Right lung (tissue), 5 donors: ENCODE measurements around the gene ANXA6. TPM values are rescaled to one million over a fixed set of nuclear protein-coding genes. Genes with fewer than 3 reads are reported as not detected.

Source experiments
- DNase-seq, 2 donors: peaks; one replicate each; pipeline ENCODE4 v3.0.0-alpha.2; 2013
- polyA plus RNA-seq, 5 donors: library from polyadenylated mRNA; unstranded; fragments of 120-200 nt; gene quantifications; one replicate each; pipeline versions ENCODE4 v1.2.1 to v1.2.3, GENCODE V29; 2013; ENCODE audit warnings: inconsistent platforms in 1 of 5, low replicate concordance in 1 of 5; ENCODE audit not compliant: insufficient read length in 5 of 5, insufficient read depth in 1 of 5

ANXA6 gene
- polyA plus RNA-seq, 5 donors: 258 to 308 (median 290) TPM

DNA sequence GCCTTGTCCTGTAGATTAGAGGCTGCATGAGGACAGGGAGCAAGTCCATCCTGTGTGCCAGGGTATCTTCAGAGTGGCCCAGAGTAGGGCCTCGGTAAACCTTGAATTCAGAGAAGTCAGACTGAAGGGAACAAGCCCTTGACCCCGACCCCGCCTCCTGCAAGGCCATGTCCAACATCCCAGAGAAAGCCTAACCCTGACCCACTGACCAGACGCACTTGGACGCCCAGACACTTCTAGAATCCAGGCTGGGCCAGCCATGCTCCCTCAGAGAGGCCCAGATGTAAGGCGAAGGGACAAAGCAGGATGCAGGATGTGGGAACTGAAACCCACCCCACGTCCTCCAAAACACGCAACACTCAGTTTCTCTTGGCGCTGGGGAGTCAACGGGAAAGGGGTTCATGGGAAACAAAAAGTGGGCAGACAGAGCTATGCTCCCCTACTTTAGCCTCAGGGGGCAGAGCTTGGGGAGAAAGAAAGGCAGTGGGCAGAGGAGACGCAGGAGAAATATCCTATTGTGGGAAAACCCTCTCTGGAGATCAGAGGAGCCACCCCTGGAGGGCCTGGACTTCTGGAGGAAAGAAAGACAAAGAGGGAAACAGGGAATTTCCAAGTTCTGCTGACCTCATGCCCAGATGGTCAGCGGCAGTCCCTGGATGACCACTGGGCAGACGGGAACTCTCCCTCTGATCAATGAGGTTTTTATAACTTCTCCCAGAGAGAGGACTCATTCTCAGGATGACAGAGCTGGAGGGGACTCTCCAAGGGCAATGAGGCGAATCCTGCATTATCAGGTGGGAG, 89.7 kb downstream of the ANXA6 start:
- no peak for DNase-seq

DNA sequence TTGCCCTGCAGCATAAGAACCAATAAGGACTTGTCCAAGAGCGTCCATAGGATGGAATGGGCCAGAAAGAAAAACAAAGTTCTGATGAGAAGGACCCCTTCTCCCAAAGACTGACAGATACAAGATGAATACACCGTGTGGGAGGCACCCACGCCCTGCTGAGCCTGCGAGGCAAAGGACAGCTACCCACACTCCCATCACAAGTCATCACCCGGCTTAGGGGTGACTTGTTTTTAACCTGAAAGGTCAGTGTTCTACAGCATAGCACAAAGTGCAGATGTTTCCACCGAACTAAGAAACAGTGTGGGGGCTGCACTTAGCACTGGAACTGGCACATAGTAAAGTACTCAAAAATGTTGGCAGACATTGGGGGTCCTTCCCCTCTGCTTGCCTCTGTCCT, 90.7 kb downstream of the ANXA6 start:
- no peak for DNase-seq

DNA sequence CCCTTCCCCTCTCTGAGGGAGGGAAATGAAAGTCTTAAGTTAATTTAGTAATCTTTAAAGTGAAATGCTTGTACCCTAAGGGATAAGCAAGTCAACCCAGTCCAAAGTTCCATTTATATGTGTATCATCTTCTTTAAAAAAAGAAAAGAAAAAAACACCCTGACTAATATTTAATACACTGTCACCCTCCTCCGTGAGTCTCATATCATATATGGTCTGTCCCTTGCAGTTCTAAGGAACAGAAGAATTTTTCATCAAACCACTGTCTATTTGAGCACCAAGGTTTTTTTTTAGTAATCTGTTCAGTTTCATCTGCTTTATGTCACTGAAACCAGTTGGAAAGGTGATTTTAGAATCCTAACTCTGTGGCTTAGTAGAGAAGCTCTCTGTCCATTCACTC, 92.0 kb downstream of the ANXA6 start:
- no peak for DNase-seq

DNA sequence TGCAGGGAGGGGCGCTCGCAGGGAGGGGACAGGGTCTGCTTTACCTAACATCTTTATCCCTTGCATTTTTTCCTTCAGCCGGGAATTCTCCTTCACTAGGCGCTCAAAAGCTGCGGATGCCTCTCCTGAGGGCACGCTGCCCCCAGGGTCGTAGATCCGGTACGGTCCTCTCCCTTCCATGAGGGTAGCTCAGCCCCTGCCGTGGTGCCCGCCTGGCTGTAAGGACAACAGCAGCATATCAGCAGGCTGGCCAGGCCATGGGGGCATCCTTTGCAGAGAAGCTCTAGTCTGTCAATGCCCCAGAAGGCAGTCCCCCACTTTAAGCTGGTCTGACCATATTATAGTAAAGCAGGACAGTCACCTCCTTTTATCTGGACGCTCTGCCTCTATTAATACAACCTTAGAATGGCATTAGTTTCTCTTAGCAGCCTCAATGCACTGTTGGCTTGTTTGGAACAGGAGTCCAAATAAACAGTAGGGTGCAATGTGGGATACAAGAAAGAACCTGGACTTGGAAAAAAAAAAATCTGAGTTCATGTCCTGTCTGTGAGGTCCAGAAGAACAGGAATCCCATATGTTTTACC, 92.6 kb downstream of the ANXA6 start:
- no peak for DNase-seq

DNA sequence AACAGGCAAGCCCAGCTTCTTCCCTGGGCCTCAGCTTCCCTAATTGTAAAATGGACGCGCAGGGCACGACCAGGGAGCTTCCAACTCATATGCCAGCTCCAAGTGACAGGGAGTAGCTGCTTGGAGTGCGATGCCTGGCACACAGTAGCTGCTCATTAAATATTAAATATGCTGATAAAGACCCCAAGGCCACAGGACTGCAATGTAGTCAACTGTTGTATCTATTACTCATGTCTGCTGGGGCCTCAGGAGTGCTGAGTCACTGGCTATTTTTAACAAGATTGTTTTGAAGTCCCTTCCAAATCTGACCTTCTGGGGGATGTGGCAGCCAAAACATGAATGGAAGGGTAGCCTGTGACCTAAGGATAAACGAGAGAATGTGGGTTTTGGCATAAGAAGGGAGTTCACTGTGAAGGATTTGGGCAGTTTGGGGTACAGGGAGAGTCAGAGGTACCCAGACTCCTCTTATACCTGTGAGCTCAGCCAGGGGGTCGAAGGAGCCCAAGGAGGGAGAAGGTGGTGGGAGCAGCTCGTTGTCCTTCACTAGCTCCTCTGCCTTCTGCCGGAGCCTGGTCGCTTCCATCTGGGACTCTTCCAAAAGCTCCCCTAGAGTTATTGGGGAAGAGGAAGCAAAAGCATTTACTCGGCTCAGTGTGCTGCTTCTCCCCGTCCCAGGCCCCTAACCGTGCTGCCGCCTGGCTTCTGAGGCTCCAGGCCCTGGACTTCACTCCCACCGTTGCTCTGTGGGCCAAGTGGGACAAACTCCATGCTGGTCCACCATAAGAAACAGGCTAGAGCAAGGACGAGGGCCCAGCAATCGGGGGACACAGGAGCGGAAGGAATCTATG, 94.2 kb downstream of the ANXA6 start:
- no peak for DNase-seq

DNA sequence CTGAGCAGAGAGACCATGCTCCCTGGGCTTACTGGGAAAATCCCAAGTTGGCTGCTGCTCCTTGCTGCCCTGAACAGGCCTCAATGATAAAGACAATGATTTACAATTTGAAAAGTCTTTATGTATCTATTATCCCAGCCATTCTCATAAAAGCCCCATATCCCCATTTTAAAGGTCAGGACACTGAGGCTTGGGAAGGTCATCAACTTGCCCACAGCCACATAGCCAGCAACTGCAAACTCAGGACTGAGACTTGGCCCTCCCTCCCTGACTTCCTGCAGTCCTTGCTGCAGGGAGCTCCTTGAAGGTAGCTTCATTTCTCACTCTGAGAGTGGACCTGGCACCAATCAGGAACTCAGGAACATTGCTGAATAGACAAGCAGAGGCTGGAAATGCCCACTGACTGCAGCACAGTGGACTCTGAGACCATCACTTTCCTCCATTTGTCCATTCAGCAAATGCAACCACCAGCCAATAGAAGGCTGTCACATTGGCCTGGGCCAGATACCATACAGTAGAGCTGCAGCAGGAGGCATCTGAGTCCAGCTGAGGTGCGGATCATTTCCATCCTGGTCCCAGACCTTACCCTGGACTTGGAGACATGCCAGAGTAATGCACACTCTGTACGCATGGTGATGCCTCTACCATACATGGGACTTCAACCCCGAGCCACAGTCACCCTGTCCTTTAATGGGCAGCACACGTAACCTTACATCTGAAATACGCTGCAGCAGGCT, 95.0 kb downstream of the ANXA6 start:
- no peak for DNase-seq

DNA sequence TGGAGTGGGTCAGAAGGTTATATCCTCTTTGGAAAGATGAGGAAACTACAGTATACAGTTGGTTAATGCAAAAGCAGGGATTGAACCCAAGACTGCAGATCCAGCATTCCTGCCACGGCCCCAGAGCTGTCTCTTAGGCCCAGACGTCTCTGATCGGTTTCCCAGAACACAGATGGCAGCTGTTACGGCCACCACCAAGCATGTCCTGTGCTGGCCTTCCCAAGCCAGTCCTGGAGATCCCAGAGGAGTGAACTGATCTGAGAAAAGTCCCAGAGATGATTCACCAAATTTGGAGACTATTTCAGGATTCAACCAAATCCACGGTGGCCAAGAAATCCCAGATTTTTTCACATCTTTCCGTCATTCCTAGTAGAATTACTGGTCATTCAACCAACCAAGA, 96.8 kb downstream of the ANXA6 start:
- no peak for DNase-seq

DNA sequence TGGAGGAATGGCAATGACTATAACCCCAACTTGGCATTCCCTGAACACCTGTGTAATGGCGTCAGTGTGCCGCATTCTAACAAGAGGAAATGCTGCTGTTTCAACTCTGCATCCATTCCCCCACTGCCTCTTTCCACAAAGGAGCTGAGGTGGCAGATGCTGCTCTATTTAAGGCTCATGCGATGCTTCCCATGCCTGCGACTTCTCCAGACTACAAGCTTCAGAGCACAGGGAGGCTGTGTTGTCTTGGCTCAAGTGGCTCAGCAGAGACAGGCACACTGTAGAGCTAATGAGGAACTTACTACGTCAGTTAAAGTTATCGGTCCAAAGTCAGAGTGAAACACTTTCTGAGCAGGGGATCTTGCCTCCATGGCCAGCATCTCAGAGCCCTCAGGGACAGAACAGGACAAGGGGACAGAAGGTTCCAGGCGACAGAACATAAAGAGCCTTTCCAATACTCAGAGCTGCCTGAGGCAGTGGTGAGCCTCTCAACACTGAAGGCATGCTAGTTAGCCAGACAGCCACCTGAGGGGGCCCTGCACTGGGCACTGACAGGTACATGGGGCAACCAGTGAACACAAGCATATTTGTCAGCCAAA, 98.6 kb downstream of the ANXA6 start:
- DNase-seq: no peak

DNA sequence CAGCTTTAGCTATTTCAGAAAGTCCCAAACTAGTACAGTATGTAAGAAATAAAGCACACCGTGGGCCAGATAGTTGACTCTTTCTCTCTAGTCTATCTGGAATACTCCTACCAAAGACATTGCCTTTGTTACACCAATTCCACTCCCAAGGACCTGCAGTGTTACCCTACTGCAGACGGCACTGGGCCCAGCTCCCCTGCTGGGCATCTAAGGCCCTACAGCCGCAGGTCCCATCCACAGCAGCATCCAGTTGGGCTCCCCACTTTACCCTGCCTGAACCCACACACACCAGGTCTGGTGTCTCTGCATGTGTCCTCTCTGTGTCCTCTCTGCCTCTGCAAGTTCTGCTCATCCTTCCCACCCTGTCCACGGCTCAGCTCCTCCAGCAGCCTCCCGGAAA, 99.3 kb downstream of the ANXA6 start:
- DNase-seq: no peak

DNA sequence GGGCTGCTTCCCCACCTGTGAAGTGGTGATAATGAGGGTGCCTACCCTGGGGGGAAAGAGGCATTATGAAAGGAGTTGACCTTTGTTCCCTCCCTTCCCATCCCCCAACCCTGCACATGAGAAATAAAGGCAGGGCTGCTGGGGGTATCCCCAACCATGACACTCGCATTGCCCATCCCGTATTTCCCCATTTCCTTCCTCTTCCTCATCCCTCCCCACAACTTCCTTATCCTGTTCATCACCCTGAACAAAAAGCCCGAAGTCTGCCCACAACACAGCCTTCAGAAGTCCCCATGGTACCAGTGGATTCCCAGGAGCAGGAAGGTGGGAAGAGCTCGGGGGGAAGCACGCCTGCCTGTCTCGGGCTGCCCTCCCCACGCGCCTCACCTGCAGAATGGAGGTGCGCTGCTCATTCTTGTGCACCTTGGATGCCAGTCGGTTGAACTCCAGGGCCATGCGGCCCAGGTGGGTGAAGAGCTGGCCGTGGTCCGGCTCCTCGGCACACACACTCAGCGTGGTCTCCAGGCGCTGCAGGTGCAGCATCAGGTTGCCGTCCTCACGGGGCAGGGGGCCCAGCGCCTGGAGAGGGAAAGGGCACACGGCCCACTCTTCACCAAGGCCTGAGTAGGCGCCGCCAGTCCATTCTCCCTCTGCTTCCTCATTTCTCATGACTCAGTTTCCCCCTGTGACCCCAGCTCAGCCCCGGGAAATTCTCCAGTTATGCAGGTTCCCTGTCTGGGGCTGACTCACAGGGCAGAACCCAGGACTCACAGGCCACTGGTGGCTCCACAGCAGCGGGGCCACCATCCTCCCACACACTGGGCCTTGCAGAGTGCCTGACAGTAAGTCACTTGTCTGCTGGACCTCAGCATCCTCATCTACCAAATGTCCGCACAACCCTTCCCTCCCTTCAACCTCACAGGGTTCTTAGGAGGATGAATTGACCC, 100.9 kb downstream of the ANXA6 start:
- no peak for DNase-seq

DNA sequence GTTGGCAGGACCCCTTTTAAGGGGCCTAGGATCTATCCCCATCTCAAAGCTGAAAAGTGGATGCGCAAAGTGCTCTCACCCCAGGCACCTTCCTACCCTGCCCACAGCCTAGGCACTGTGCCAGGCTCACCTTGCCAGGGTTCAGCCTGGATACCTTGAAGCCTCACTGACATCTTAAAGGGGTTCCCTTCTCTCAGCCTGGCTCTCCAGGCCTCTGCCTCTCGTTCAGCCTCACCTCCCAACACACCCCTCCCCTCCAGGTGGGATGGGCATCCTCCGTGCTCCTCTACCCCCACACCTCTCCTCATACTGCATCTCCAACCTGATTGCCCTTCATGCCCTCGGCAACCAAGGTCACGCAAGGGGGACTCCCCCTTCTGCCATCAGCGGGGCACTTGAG, 102.2 kb downstream of the ANXA6 start:
- no peak for DNase-seq

DNA sequence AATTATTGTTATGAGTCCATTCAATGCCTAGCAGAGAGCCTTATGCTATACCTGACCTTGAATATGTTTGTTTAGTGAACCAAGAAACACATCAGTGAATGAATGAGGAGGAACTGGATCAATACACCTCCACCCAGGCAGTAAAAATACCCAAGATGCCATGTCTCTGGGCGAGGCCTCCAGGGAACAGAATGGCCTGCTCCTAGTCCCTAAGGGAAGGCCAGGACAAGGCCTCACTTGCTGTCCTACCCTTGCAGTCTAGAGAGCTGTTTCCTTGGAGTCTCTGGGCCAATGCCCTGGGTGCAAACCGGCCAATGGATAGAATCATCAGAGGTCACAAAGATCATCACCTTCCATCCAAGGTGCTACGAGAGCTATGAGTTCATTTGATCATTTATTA, 102.9 kb downstream of the ANXA6 start:
- DNase-seq: no peak

DNA sequence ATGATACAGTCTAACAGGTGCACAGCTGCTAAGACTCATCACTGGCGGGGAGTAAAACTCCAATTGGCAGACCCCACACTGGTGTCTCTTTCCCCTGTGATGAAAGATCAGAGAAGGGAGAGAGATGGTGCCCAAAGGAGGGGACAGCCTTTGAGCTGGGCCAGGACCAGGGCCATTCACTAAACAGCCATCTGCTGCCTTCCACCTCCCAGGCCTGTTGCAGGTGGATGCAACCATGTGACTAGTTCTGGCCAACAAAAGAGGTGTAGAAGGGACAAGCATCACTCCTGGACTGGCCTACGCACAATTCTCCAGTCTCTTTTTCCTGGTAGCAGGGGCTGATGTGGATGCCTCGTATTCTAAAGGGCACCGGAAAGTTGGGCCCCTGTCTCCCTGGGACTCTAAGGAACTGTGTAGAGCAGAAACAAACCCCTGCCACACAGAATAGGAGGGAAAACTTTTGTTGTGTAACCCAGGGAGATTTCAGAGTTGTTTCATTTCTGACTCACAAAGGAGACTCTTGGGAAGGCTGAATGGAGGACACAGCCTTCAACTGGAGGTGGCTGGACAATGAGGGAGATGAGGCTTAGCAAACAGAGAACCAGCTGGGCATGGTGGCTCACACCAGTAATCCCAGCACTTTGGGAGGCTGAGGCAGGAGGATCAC, 103.7 kb downstream of the ANXA6 start:
- DNase-seq: no peak

DNA sequence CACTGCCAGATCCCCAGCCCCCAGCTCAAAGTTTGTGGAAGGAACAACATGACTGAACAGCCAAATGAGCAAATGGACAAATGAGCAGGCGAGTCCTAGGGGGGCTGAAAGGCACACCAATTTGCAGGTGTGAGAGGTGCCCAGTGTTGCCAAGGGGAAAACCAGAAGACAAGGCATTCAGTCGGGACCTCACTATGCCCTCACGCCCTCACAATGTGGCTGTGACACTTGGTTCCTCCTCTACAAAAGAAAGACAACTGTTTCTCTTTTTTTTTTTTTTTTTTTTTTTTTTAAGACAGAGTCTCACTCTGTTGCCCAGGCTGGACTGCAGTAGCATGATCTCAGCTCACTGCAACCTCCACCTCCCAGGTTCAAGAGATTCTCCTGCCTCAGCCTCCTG, 104.7 kb downstream of the ANXA6 start:
- no peak for DNase-seq

DNA sequence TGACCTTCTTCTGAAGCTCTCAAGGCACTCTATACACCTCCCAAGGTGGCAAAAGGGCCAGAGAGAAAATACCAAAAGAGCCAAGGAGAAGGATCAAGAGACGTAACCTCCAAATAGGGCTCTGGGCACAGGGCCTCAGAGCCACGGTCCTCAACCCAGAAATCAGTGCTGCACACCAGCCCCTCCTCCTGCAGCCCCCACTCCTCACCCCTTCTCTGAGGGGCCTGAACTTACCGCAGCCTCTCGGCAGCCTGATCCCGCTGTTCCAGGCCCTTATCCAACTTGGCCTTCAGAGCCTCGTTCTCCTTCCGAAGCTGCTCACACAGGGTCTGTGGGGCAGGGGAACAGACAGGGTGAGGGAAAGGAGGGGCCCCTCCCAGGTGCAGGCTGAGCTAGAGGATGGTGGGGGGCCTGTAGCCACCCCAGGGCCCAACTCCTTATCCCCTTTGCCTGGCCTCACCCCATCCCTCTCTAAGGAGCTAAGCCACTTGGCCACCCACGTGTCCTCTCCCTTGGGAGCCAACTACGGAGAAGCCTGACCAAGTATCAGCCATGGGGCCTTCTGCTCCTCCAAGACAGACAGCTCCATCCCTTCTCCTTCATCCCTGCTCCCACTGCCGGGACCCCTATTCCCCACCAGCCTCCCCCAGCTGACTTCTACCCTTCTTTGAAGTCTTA, 105.5 kb downstream of the ANXA6 start:
- no peak for DNase-seq

DNA sequence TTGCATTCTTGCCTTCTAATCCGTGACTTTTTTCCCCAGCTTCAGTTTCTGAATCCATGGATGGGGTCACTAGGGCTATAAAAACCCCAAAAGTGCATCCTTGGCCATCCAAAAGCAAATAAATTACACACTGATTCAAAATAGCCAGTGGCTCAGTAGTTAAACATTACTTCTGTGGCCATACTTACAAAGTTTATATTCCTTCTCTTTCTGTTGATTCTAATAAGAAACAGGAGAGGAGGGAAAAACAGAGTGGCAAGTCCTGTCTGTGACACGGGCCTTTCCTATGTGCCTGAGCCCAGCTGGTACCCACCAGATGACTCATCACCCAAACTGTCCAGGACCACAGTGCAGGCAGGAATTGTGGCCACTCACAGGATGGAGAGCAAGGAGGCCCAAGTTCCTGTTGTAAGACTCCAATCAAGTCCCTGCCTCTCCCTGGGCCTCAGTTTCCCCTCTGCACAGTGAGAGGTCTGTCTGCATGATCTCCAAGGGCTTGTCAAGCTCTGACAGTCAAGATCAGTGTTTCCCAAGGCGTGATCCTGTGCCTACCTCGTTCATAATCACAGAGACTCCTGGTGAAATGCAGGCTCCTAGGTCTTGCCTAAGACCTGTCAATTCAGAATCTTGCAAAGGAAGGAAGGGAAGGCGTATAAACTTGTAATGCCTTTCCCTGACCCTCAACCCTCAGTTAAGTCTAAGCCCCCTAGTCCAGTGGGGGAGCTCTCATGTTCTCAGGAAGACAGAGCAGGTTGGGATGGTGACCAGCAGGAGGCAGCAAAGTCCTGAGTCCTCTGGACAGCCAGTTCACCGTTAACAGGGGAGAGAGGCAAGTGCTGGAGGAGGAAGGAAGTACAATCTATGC, 106.3 kb downstream of the ANXA6 start:
- DNase-seq: peak; percentile 60 to 63
